ENCODE measurements around the gene GRIPAP1.

- TF ChIP-seq CTCF (IDR thresholded peaks at IDR 0.05; ENCODE audit: insufficient read depth, low read length, poor library complexity, severe bottlenecking), result no peak
- TF ChIP-seq EZH2phosphoT487 (conservative IDR thresholded peaks at IDR 0.05; ENCODE audit: low read length), result no peak
These were observed 38.4 kb upstream of the GRIPAP1 start for GRCh38 chrX:49040376-49040955.

Measured in SU-DHL-6 (cell line).